GM19395 (cell line): Measurements from ENCODE around the gene CRK.

Experiments used
- ATAC-seq: cut with Tn5 transposase; IDR thresholded peaks from one replicate; pipeline ENCODE4 v1.9.1; 2021; ENCODE audit warnings: mild to moderate bottlenecking, moderate library complexity; ENCODE audit not compliant: unreplicated experiment

Gene CRK

GRCh38 chr17:1455797-1456599 is at the start of gene CRK:
Gene CRK (minus strand): TSS chr17:1456232. CDS start chr17:1456117, 115 bp downstream.
- ATAC-seq = peak; percentile 78

GRCh38 chr17:1505586-1505985 is 49.6 kb upstream of the CRK start:
- no peak for ATAC-seq

DNA sequence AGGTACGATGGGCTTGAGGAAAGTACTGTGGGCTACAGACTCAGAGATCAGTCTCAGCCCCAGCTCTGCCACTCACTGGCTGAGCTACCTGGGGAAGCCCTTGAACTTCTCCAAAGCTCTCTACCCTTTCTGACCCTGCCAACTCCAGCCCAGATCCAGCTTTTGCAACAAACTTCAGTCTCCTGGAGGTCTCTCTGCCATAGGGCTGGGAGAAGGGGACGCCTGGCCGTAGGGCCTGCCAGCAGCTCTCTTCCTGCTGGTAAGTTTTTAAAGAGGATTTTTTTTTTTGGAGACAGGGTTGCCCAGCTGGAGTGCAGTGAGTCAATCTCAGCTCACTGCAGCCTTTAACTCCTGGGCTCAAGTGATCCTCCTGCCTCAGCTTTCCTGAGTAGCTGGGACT is 48.8 kb upstream of the CRK start:
- ATAC-seq = no peak

DNA sequence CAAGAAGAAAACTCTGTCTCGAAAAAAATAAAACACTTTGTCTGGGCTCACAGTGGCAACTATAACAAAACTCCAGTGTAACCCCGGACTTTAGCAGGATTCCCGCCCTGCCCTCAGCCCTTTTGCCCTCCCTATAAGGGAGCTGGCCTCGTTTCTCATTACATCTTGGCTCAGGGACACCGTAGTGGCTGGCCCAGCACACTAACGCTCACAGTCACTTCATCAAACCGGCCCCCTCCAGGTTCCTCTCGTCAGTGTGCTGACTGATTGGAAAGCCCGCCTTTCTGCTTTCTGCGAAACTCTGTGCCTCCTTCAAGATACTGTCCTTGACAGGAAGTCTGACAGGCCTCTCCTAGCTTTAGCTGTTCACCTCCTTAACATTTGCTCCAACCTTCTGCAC is 47.7 kb upstream of the CRK start:
- no peak for ATAC-seq

- no peak for ATAC-seq
Measured at GRCh38 chr17:1498869-1499268, 42.8 kb upstream of the CRK start.

GRCh38 chr17:1498233-1498632 is 42.2 kb upstream of the CRK start:
- no peak for ATAC-seq

DNA sequence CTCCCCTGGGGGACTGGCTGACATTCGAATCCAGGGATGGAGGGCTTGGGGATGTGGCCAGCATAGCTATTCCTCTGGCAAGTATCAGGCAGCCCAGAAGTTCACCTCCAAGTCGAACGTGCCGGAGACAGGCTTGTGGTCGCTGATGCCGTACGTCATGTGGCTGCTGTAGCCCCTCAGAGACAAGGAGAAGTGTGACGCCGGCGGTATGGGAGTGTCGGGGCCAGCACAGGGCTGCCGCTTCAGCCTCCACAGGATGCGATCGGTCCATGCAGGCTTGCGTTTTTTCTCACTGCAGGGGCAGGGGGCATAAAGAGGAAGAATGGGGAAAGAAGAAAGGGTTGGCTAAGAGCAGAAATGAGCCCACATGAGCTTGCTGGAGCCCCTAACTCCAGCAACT is 41.8 kb upstream of the CRK start:
- ATAC-seq = no peak

DNA sequence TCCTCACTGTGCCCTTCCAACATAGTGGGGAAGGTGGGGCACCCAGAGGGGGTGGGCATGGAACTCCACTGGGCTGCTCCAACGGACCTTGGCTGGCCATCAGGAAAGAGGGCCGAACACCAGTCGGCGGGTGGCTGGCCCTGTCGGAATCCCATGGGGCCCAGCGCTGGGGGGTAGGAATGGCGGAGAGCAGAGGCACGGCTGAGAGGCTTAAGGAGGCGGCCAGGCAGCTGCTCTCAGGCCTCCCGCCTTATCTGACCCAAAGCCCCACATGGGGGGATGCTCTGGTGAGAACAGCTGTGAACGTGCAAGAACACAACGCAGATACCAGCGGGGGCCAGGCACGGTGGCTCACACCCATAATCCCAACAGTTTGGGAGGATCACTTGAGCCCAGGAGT is 40.8 kb upstream of the CRK start:
- no peak for ATAC-seq

GRCh38 chr17:1495265-1495989 is 39.4 kb upstream of the CRK start:
- ATAC-seq = no peak

DNA sequence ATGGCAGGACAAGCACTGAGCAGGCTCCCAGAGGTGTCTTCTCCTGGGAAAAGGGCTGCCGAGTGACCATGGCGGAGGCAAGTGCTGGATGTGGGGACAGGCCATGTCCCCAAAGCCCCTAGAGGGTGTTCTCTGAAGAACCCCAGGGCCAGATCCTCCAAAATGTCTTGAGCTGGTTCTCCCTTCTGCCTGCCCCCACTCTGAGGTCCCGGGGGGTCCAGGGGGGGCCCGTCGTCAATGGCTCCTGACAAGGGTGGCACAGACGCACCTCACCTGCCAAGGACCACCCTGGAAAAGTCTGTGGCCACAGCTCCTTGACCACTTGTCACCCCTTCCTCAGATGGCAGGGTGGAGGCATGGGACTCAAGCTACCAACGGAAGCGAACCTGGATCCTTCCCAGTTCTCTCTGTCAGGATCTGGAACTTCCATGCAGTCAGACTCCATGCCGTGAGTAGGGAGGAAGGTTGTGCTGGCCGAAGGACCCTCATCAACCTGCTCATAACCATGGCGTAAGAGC is 38.8 kb upstream of the CRK start:
- no peak for ATAC-seq

GRCh38 chr17:1494203-1494602 is 38.2 kb upstream of the CRK start:
- no peak for ATAC-seq

DNA sequence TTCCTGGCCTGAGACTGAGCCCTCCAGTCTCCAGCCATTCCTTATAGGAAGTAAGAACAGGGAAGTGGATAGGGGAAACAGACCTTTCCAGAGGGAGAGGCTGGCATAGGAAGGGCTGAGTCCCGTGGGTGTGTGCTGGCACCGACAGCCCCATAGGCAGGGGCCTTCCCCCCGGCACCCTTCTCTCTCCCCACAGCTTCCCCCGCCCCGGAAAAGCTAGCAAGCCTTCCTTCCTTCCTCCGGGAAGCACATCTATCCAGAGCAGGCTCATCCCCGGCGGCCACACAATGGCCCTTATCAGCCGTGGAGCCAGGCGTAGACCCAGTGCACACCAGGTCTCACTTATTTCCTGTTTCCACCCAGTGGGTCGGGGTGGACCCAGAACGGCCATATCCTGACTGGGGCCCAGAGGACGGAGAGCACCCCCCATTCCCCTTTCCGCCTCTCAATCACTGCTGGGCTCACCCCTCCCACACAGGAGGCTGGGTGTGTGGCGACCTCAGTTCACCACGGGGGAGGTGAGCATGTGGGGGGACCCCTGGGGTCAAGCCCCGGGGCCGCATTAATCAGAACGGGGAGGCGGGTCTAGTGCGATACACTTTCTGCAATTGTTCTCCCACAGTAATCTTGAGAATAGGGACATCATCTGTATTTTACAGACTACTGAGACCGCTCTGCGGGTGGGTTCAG is 37.4 kb upstream of the CRK start:
- ATAC-seq = no peak

- no peak for ATAC-seq
Measured at GRCh38 chr17:1492249-1493206, 36.5 kb upstream of the CRK start, which contains the start of gene MYO1C. Gene MYO1C (minus strand): TSS chr17:1492686. CDS start chr17:1492487, 199 bp downstream.

DNA sequence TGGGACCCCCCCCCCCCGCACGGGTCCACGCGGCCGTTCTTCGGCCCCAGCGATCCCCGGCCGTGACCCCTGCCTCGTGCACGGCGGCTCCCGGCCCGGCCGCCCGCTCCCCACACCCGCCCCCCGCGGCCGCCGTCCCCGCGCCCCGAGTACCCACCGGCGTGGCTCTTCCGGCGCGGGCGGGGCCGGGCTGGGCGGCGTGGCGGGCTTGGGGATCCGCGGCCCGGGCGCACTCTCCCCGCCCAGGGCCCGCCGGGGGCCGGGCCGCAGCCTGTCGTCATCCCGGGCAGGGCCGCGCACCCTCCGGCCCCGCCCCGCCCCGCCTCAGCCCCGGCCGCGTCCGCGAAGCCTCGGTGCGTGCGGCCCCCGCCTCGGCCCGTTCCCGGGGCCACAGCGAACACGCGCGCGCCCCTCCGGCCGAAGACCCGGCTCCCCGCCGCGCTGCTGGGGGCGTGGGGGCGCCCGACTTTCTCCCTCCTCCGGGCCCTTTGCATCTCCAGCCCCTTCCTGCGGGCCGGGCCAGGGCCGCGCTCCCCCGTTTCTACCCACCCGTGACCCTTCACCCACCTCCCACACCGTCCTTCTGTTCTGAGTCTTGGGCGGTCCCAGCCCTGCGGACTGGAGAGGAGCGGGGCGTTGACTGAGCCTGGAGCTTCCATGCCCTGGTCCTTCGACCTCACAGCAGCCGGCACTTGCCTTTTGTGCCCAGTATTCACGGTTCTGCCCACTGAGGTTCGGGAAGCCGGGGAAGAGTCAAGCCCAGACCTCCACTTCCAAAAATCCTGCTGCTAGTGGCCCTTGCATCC is 35.6 kb upstream of the CRK start:
- ATAC-seq = no peak

DNA sequence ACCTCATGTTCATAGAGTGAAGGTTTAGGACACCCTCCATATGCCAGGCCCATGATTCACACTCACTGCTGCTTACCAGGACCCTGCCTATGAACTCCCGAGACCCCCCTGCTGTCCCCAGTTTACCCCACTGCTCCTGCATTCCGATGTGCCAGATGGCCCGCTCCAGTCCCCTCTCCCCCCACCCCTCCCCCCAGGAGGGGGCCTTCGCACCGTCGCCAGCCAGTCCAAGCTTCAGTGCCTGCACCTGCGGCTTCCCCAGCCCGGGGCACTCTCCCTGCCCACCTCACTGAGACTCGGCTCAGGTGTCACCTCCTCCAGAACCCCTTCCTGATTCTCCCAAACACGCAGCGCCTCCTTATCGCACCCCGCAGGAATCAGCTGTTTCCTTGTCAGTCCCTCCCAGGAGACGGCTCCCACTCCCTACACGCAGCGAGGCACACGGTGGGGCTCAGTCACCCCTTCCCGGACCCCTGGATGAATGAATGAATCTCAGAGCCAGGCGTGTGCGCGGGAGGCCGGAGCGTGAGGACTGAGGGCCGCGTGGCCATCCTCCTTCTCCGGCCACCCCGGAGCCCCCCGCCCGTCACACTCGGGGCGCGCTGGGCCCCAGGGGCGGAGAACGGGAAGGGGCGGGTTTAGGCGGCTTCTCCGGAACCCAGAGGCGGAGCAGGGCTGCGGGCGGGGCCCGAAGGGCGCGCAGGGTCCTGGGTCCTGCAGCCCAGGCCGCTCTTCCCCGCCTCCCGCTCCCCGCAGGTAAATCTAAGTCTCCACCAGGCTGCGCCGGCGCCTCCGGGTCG is 34.8 kb upstream of the CRK start:
- ATAC-seq = peak; percentile 51

DNA sequence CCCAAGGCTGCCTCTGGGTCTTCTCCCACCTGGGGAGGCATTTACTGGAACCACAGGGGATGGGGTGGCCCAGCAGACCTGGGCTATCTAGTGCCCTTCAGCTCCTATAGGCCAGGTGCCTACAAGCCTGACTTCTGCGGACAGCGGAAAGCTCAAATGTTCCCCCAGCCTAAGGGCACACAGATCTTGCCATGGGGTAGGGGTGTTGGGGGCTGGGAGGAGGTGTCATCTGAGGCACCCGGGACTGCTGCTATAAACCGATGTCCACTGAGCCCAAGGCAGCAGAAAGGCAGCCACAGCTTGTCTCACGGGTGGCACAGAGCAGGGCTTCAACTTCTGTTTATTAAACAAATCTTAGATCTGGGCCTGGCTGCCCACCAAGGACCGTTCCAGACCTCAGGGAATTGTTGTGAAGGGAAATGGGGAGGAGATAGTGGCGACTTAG is 32.8 kb upstream of the CRK start:
- ATAC-seq = no peak

DNA sequence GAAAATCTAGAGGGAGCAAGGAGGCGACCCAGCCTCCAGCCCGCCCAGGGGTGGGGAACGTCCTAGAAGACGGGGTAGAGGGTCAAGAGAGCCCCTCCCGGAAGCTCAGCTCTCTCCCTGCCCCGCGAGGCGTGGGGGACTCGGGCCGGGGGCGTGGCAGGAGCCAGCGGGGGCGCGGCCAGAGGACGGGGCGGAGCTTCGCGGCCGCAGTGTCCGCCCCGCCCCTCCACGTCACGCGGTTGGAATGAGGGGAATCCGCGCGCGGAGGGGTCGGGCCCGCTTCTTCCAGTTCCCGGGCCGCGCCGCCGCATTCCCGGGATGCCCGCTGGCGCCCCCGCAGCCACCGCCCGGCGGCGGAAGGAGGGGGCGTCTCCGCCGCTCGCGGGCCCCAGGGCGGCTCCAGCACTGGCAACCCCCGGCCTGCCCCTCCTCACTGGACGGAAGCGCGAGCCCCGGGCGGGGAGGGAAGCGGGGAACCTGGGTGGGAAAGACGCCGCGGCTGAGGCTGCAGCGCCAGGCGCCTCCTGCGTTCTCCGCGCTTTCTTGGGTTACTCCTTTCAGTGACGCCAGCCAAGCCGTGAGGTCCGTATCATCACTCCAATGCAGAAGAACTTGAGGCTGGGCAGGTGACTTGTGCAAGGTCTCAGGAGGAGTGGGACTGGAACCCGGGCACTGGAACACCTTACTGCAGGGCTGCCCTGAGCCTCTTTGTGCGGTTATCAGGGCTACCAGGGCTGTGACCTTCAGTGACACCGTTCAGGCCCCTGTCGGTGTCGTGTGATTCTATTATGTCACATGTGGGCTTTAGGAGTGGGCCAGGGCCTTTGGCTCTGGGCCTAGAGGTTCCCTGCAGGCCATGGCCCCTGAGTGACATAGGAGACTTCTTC is 32.1 kb upstream of the CRK start:
- no peak for ATAC-seq
